ENCODE data around the gene SLX4IP.

Gene SLX4IP

DNA sequence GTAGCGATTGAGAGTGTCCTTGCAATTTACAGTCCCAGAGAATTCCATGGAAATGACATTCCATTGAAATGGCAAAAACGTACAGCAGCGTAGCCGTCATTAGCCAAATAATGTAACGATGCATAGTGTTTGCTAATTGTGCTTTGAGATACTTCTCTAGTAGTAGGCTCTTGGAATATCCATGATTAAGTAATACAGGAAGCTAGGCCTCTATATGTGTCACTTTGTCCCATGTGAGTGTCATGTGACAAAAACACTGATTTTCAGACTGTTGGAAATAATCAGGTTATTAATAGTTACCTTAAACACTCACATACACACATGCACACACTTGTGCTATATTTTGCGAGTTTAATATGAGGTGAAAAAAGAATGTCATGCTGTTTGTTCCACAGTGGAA, 35.2 kb downstream of the SLX4IP start:
- Histone ChIP-seq H3K27me3 (replicated peaks) (no peaks in the 10 kb centered on the region), H3K27ac (no peak overlapping the region), H3K36me3 (replicated peaks) (no peaks in the 10 kb centered on the region), H3K4me3 (ENCODE audit: low read depth, low read length) (no peak overlapping the region)
- TF ChIP-seq, protein P1, sequence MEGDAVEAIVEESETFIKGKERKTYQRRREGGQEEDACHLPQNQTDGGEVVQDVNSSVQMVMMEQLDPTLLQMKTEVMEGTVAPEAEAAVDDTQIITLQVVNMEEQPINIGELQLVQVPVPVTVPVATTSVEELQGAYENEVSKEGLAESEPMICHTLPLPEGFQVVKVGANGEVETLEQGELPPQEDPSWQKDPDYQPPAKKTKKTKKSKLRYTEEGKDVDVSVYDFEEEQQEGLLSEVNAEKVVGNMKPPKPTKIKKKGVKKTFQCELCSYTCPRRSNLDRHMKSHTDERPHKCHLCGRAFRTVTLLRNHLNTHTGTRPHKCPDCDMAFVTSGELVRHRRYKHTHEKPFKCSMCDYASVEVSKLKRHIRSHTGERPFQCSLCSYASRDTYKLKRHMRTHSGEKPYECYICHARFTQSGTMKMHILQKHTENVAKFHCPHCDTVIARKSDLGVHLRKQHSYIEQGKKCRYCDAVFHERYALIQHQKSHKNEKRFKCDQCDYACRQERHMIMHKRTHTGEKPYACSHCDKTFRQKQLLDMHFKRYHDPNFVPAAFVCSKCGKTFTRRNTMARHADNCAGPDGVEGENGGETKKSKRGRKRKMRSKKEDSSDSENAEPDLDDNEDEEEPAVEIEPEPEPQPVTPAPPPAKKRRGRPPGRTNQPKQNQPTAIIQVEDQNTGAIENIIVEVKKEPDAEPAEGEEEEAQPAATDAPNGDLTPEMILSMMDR (IDR thresholded peaks at IDR 0.05; ENCODE audit: low read depth, low read length, missing control alignments): no peak
- in situ Hi-C loops (cut with HindIII; ENCODE audit: low pct_ligation_motif_present, low sequenced_read_pairs): no loop called here
- DNase-seq: no peak

GRCh38 chr20:10472871-10473270, 37.8 kb downstream of the SLX4IP start:
- in situ Hi-C loops (cut with HindIII; ENCODE audit: low pct_ligation_motif_present, low sequenced_read_pairs): no loop called here
- no peak for DNase-seq
- H3K27me3 ChIP-seq (replicated peaks): no peaks in the 10 kb centered on the region
- H3K27ac ChIP-seq: no peak overlapping the region
- no peaks in the 10 kb centered on the region for H3K36me3 ChIP-seq (replicated peaks)
- TF ChIP-seq, protein P1 (IDR thresholded peaks at IDR 0.05; ENCODE audit: low read depth, low read length, missing control alignments): no peak
- no peak overlapping the region for H3K4me3 ChIP-seq (ENCODE audit: low read depth, low read length)

DNA sequence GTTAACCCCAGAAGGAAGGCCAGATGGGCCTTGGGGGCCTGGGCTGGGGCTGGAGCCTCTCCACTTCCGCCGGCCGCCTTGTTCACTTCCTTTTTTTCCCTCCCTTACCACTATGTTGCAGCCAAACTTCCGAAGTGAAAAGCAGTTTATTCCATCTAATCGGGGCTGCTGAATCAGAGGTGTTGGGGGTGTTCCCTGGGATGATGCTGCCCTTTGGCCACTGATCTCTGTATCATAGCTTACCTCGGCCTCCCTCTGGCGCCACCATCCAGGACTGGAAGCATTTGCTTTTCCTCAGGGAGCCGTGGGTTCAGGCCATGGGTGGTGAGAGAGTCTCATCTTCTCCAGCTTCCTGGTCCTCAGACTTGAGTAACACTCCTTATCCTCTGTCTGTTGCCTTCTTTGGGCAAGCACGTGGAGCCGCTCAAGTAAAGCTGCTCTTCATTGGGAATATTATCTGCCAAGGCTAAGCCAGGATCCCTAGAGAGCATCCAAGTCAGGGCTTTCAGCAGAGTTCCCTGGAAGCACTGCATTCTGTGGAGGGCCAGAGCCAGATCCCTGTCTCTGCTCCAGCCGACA, 39.6 kb downstream of the SLX4IP start:
- H3K27me3 ChIP-seq (replicated peaks): no peaks in the 10 kb centered on the region
- in situ Hi-C loops (cut with HindIII; ENCODE audit: low pct_ligation_motif_present, low sequenced_read_pairs): no loop called here
- H3K27ac ChIP-seq: no peak overlapping the region
- TF ChIP-seq, protein P1 (IDR thresholded peaks at IDR 0.05; ENCODE audit: low read depth, low read length, missing control alignments): no peak
- no peak overlapping the region for H3K4me3 ChIP-seq (ENCODE audit: low read depth, low read length)
- DNase-seq: no peak
- no peaks in the 10 kb centered on the region for H3K36me3 ChIP-seq (replicated peaks)

DNA sequence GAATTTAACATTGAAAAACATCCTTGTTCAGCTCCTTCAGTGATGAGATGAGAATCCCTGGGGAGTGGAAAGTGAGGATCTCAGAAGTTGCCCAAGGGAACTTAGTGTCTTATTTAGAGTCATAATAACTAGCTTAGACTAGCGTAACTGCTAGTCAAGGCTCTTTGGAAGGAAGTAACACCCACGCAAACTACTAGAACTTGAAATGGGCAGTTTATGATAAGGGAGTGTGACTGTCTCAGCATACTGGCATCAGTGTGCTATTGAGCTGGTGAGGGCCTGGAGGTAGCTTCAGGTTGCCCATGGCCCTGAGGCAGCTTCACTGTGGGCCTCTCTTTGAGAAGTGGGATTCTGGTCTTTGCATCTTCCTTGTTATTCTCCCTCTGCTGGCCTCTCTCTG, 40.1 kb downstream of the SLX4IP start:
- no peaks in the 10 kb centered on the region for H3K27me3 ChIP-seq (replicated peaks)
- H3K4me3 ChIP-seq (ENCODE audit: low read depth, low read length): no peak overlapping the region
- in situ Hi-C loops (cut with HindIII; ENCODE audit: low pct_ligation_motif_present, low sequenced_read_pairs): no loop called here
- TF ChIP-seq, protein P1 (IDR thresholded peaks at IDR 0.05; ENCODE audit: low read depth, low read length, missing control alignments): no peak
- DNase-seq: no peak
- no peaks in the 10 kb centered on the region for H3K36me3 ChIP-seq (replicated peaks)
- no peak overlapping the region for H3K27ac ChIP-seq

DNA sequence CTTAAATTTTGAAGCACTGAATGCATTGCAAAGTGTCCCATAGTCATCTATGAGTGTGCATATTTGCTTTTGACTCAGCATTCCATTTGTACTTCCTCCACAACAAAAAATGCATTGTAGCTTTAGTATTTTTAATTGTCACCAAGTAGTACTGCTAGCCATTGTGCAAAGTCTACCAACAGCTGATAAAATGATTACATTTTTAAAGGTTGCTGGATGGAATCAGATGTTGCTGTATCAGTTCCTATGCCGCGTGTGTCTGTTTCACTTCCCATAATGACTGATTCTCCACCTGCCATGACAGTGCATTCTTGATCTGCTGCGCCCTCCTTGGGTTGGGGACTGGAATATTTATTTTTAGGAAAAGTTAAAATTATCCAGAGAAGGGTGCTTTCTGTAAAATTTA, 41.2 kb downstream of the SLX4IP start:
- Histone ChIP-seq H3K27ac (no peak overlapping the region), H3K27me3 (replicated peaks) (no peaks in the 10 kb centered on the region), H3K36me3 (replicated peaks) (no peaks in the 10 kb centered on the region), H3K4me3 (ENCODE audit: low read depth, low read length) (no peak overlapping the region)
- in situ Hi-C loops (cut with HindIII; ENCODE audit: low pct_ligation_motif_present, low sequenced_read_pairs): no loop called here
- no peak for DNase-seq
- TF ChIP-seq, protein P1 (IDR thresholded peaks at IDR 0.05; ENCODE audit: low read depth, low read length, missing control alignments): no peak

- no peak for DNase-seq
- Histone ChIP-seq H3K4me3 (ENCODE audit: low read depth, low read length) (no peak overlapping the region), H3K27ac (no peak overlapping the region), H3K36me3 (replicated peaks) (no peaks in the 10 kb centered on the region), H3K27me3 (replicated peaks) (no peaks in the 10 kb centered on the region)
- TF ChIP-seq, protein P1 (IDR thresholded peaks at IDR 0.05; ENCODE audit: low read depth, low read length, missing control alignments): no peak
- in situ Hi-C loops (cut with HindIII; ENCODE audit: low pct_ligation_motif_present, low sequenced_read_pairs): no loop called here
Observed at GRCh38 chr20:10478205-10478604, 43.1 kb downstream of the SLX4IP start.
